ENCODE results near the gene MAST2.
"Not testable (repeated sequence)": the region's sequence is repeated elsewhere in the genome, so short reads cannot be mapped to it uniquely, and the experiment has no call there.

Gene MAST2

GRCh38 chr1:45803299-45803780 is at the start of gene MAST2:
MAST2 (plus strand) TSS chr1:45803612; CDS start chr1:45803896, 284 bp downstream.
- peak; percentile 88 for DNase-seq

GRCh38 chr1:45755697-45756096 is 47.7 kb upstream of the MAST2 start:
- DNase-seq: no peak

GRCh38 chr1:45762291-45762690 is 41.1 kb upstream of the MAST2 start:
- DNase-seq: no peak

DNA sequence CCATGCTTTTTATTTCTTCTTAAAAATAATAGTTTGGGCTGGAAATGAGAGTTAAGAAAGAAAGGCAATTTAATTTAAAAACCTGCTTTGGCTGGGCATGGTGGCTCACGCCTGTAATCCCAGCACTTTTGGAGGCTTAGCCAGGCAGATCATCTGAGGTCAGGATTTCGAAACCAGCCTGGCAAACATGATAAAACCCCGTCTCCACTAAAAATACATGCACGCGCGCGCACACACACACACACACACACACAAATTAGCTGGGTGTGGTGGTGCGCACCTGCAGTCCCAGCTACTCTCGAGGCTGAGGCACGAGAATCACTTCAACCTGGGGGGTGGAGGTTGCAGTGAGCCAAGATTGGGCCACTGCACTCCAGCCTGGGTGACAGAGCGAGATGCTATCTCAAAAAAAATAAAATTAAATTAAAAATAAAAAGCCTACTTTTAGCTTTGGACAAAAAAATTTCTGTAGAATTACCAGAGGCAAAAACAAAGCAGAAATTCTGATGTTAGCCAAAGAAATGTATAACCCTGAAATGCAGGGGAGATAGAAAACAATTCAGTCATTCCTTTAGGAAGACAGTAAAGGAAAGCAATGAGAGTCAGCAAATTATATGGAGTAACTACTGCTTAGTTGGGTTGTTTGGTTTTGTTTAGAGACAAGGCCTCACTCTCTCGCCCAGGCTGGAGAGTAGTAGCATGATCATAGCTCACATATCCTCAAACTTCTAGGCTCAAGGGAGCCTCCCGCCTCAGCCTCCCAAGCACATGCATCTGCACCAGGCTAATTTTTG is 37.2 kb upstream of the MAST2 start:
- DNase-seq: no peak

DNA sequence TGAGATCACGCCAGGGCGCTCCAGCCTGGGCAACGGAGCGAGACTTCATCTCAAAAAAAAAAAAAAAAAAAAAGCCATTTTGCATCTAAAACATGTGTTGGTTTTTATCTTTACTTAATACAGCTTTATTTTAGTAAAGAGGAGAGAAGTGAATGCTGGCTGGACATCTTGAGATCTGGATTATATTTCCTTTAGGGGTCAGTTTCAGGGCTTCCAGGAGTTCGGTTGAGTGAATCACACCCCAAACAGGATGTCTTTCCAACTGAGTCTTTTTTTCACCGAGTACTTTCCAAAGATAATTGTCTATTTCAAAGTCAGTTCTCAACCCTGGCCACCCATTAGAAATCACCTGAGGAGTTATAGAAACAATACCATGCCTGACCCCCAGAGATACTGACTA is 36.4 kb upstream of the MAST2 start:
- no peak for DNase-seq

- no peak for DNase-seq
Measured at GRCh38 chr1:45769261-45769932, 34.0 kb upstream of the MAST2 start.

GRCh38 chr1:45772971-45773370 is 30.4 kb upstream of the MAST2 start:
- DNase-seq: no peak

- DNase-seq: no peak
Measured at GRCh38 chr1:45775794-45776193, 27.6 kb upstream of the MAST2 start.

GRCh38 chr1:45785583-45785982 is 17.8 kb upstream of the MAST2 start:
- no peak for DNase-seq

- no peak for DNase-seq
Measured at GRCh38 chr1:45787905-45788304, 15.5 kb upstream of the MAST2 start.

GRCh38 chr1:45789601-45790000 is 13.8 kb upstream of the MAST2 start:
- no peak for DNase-seq

DNA sequence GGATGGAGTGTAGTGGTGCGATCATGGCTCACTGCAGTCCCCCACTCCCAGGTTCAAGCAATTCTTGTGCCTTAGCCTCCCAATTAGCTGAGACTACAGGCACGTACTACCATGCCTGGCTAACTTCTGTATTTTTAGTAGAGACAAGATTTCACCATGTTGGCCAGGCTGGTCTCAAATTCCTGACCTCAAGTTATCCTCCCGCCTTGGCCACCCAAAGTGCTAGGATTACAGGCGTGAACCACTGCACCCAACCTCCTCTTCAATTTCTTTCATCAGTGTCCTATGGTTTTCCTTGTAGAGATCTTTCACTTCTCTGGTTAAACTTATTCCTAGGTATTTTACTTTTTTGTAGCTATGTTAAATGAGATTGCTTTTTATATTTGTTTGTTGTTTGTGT is 10.7 kb upstream of the MAST2 start:
- DNase-seq: no peak

DNA sequence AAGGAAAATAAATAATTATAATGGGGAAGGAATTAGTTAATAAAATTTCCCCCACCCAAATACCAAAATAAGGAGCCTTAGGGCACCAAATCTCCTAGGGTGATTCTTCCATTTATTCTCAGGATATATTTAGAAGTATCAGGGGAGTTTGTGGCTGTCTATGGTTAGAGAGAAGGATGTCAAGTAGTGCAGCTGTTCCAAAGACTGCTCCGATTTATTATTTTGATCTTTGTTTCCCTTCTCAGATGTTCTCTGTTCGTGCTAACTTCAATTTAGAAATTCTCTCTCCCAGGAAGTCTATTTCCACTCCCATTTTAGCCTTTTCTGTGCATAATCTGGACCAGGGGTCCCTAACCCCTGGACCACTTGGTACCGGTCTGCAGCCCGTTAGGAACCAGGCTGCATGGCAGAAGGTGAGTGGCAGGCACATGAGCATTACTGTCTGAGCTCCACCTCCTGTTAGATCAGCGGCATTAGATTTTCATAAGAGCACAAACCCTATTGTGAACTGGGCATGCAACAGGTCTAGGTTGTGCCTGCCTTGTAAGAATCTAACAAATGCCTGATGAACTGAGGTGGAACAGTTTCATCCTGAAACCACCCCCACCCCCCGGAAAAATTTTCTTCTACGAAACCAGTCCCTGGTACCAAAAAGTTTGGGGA is 9.3 kb upstream of the MAST2 start:
- no peak for DNase-seq

- no peak for DNase-seq
Measured at GRCh38 chr1:45796381-45796780, 7.0 kb upstream of the MAST2 start.

GRCh38 chr1:45796946-45797345 is 6.5 kb upstream of the MAST2 start:
- DNase-seq: no peak

GRCh38 chr1:45800899-45801298 is 2.5 kb upstream of the MAST2 start:
- no peak for DNase-seq

DNA sequence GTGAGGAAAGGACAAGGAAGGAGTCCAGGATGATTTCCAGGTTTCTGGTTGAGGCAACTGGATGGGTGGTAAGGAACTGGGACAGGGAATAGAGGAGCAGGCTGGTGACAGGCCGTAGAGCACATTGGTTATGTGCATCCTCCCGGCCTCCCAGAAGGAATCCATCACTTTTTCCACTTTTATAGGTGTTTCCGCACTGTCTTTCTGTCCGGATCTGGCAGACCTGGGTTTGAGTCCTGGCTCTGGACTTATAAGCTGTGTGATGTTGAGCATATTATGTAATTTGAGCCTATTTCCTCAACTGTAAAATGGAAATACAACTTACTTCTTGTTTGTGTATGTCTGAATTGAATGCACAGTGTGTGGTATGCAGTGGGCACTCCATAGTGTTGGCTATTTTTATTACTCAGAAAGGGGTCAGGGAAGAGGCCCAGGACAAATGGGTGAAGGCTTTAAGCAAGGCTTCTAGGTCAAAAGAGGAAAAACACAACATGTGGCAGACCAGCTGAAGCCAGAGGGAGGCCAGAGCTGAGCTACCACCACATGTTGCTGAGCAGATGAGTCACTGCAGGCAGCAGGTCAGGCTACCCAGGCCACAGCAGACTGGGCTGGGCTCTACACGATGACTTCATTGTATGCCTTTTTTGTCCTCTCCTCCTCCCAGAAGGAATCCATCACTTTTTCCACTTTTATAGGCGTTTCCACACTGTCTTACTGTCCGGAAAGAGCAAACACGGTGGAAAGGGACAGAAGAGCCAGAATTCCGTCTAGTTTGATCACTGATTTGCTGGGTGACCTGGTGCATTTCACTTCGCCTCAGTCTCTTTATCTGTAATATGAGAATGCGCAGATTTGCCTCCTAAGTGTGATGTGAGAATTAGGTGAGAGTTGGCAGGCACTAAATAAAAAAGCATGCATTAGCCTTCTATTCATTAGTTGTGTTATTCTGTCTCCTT is 791 bp upstream of the MAST2 start:
- peak; percentile 94 for DNase-seq

GRCh38 chr1:45803781-45804668 is 613 bp downstream of the MAST2 start:
- not testable (repeated sequence) for DNase-seq

GRCh38 chr1:45804669-45804969 is 1.2 kb downstream of the MAST2 start:
- DNase-seq: no peak

- no peak for DNase-seq
Measured at GRCh38 chr1:45806129-45806528, 2.7 kb downstream of the MAST2 start.

GRCh38 chr1:45809761-45810160 is 6.3 kb downstream of the MAST2 start:
- no peak for DNase-seq

- no peak for DNase-seq
Measured at GRCh38 chr1:45814776-45815175, 11.4 kb downstream of the MAST2 start.
